ENCODE results near the gene ENDOD1.

DNA sequence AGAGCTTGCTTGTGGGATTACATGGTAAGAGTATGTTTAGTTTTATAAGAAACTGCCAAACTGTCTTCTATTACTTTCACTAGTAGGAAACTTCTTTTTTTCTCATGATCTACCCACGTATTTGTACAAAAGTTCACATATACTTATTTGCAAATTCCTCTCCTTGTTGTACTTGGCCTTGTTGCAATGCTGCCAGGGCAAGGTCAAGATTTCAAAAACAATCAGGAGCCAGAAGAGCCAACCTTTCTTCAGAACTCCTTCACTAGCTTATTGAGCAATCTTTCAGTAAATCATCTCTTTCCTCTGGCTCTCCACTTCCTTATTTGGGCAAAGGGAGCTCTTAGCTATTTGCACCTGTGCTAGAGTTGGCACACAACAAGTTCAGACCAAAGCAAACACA, 13.2 kb upstream of the ENDOD1 start:
- TF ChIP-seq, protein P1, sequence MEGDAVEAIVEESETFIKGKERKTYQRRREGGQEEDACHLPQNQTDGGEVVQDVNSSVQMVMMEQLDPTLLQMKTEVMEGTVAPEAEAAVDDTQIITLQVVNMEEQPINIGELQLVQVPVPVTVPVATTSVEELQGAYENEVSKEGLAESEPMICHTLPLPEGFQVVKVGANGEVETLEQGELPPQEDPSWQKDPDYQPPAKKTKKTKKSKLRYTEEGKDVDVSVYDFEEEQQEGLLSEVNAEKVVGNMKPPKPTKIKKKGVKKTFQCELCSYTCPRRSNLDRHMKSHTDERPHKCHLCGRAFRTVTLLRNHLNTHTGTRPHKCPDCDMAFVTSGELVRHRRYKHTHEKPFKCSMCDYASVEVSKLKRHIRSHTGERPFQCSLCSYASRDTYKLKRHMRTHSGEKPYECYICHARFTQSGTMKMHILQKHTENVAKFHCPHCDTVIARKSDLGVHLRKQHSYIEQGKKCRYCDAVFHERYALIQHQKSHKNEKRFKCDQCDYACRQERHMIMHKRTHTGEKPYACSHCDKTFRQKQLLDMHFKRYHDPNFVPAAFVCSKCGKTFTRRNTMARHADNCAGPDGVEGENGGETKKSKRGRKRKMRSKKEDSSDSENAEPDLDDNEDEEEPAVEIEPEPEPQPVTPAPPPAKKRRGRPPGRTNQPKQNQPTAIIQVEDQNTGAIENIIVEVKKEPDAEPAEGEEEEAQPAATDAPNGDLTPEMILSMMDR (IDR thresholded peaks at IDR 0.05) = no peak
- TF ChIP-seq EP300 (IDR thresholded peaks at IDR 0.05) = peak; percentile 77 to 96
